Measurements from ENCODE around the gene SERF1B.
"Not testable (repeated sequence)": the region's sequence is repeated elsewhere in the genome, so short reads cannot be mapped to it uniquely, and the experiment has no call there.

The SERF1B gene

DNA sequence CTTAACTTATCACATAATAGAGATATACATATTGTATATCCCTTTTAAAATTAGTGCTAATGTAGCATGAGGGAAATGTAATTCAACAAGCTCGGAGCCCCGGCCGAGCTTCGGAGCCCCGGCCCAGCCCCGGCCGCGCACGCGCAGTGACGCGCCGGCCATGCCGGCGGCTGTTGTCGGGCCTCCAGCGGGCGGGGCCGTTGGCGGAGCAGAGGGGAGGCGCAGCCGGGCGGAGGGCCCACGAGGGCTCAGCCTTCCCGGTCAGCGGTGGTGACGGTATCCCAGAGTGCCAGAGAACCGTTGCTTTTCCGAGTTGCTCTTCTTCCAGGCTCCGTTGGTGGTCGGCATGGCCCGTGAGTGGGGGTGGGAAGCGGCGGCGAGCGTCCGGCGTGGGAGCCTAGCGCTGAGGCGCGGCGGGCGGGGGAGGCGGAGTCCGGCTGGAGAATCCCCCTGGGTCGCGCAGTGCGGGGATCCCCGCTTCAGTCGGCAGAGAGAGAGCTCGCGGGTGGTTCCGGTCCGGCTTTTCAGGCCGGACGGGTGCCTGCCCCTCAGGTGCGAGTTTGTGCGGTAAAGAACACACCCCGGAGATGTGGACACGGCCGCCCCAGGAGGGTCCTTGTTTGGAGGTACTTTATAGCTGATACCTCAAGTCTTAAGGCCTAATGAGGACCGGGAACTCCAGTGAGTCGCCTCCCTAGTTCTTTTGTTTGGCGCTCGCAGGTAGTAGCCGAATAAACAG lies at the start of gene SERF1B:
Gene SERF1B (plus strand): TSS at position 146 of the 739 bp plus-strand sequence. CDS start 201 bp downstream, at position 347.
- not testable (repeated sequence) for DNase-seq

DNA sequence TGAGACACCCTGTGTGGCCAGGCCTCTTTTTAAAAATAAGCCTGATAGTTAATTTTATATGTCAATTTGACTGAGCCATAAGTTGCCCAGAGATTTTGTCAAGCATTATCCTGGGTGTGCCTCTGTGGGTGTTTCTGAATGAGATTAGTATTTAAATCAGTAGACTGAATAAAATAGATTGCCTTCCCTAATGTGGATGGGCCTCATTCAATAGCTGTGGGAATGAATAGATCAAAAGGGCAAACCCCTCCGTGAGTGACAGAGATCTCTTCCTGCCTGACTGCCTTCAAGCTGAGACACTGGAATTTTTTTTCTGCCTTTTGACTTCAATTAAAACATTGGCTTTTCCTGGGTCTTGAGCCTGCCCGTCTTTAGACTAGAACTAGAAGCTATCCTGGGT lies 33.3 kb upstream of the SERF1B start:
- not testable (repeated sequence) for DNase-seq

DNA sequence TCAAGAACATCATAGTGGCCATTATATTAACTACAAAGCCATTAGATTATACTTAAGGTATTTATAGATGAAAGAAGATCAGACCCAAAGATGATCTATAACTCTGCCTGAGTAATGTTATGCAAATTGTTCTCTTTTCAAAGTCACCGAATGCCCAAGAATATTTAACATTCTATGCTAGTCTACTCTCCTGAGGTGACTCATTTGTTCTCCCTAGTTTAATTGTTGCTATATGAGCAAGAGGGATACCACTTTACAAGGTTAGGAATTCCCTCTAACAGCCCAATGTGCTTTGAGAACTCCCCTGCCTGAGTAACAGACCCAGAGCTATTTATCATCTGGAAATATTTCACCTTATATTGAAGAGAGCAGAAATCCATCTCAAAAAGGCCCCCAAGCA lies 29.5 kb upstream of the SERF1B start:
- DNase-seq: not testable (repeated sequence)

DNA sequence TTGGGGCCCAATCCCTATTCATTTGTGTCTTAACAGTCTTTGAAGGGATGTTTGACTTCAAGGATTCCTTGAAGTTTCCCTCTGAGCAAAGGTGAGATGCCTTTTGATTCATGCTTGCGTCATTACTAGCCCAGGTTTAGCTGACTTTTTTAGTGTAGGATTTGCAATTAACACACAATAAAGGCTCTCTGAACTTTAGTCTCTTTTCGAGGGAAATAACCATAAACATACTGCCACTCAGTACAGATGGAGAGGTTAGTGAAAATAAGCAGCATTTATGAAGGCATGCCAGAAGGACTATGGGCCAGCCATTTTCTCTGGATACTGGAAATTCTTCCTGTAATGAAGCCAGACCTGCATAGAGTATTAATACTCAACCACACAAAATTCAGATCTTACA lies 4.4 kb upstream of the SERF1B start:
- DNase-seq: not testable (repeated sequence)

DNA sequence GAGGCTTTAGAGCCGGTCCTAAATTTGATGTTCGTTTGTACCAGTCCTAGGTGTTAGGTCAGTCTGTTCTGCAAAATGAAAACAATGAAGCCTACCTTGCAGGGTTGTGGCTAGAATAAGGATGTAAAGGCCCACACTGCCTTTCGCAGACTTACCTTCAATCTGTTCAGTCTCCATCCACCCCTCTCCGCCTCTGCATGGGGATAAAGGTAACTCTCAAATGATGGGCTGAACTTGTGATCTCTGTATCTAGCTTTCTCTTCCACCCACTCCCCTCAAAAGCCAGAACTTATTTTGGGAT lies 744 bp downstream of the SERF1B start:
- not testable (repeated sequence) for DNase-seq

DNA sequence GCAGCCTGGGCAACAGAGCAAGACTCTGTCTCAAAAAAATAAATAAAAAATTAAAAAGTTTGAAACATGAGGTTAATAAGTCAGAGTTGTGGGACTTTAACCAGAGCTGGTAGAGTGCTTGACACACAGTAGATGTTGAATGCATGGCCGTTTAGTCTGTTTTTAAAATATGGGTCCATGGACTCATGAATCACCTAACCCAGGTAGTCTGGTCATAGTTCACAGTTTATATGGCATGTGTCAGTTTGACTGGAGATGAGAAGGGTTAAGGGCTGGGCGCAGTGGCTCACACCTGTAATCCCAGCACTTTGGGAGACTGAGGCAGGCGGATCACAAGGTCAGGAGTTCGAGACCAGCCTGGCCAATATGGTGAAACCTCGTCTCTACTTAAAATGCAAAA lies 6.2 kb downstream of the SERF1B start:
- DNase-seq: not testable (repeated sequence)

DNA sequence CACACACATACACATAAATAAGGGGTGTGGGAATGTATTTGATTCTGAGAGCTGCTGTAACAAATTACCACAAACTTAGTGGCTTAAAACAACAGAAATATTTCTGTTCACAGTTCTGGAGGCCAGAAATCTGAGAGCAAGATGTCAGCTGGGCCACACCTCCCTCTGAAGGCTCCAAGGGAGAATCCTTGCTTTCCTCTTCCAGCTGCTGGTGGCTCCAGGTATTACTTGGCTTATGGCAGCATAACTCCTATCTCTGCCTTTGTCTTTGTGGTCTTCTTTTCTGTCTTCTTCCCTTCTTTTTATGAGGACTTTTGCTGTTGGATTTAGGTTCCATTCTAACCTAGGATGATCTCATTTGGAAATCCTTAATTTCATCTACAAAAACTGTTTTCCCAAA lies 16.4 kb downstream of the SERF1B start:
- DNase-seq: not testable (repeated sequence)

DNA sequence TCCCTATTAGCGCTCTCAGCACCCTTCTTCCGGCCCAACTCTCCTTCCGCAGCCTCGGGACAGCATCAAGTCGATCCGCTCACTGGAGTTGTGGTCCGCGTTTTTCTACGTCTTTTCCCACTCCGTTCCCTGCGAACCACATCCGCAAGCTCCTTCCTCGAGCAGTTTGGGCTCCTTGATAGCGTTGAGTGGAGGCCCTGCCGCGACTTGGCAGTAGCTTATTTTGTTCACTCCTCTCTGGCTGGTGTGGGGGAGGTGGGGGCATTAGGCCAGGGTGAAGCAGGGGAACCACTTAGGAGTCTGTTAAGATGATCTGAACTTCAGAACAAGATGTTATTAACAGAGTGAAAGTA lies 24.7 kb downstream of the SERF1B start:
- not testable (repeated sequence) for DNase-seq

DNA sequence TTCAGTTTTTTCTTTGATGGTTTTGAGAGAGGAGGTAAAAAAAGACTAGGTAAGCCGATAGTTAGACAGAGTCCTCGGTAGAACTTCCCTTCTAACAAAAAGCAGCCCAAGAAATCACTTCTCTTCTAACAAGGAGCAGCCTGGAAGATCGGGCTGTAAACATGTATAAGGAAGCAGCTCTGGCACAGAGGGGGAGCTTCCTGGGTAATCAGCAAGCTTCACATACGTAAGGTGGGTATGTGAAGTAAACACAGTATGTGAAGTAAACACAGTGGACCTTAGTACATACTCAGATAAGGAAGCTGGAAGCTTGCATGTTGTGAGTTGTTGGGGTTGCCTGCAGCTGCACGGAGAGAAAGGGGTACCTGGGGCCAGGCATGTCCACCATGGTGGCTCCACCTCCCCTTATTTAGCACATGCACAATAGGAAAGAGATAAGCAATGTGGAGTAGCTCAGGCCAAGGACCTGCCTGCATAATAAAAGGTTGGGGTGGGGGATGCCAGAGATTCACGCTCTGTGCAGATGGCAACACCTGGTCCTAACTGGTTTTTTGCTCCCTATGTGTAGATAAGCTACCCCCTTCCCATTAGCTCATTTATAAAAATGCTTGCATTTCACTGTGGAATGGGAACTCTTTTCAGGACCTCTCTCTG lies 31.4 kb downstream of the SERF1B start:
- not testable (repeated sequence) for DNase-seq

DNA sequence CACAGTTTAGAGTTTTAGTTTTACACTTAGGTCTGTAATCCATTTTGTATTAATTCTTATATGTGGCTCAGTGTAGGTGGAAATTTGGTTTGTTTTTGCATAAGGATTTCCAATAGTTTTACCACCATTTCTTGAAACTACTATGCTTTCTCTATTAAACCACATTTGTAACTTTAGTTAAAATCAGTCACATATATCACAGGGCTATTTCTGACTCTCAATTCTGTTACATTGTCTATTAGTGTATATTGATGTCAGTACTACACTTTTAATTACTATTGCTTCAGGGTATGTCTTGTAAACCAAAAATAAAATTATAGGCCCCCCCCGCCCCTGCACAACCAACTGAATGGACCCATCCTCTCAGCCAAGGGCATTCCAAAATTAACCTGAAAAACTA lies 32.1 kb downstream of the SERF1B start:
- not testable (repeated sequence) for DNase-seq

DNA sequence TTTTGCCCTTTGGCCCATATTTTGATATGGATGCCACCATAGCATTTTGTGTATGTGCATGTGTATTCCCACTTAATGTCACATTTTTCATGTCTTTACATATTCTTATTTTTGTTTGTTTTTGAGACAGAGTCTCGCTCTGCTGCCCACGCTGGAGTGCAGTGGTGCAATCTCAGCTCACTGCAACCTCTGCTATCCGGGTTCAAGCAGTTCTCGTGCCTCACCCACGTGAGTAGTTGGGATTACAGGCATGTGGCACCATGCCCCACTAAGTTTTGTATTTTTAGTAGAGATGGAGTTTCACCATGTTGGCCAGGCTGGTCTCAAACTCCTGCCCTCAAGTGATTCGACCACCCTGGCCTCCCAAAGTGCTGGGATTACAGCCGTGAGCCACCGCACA lies 52.6 kb downstream of the SERF1B start:
- DNase-seq: not testable (repeated sequence)

DNA sequence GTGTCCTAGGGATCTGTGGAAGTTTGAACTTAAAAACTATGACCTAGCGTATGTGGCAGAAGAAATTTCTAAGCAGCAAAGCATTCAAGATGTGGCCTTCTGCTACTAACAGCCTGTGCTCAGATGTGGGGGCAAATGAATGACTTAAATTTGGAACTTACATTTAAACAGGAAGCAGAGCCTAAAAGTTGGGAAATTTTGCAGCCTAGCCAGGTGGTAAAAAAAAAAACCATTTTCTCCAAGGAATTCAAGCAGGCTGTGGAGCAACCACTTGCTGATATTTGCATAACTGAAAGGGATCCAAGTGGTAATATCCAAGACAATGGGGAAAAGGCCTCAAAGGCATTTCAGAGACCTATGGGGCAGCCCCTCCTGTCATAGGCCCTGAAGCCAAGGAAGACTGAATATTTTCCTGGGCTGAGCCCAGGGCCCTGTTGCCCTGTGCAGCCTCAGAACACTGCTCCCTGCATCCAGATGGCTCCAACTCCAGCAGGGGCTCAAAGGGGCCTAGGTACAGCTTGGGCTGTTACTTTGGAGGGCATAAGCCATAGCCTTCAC lies 63.9 kb downstream of the SERF1B start:
- DNase-seq: not testable (repeated sequence)

DNA sequence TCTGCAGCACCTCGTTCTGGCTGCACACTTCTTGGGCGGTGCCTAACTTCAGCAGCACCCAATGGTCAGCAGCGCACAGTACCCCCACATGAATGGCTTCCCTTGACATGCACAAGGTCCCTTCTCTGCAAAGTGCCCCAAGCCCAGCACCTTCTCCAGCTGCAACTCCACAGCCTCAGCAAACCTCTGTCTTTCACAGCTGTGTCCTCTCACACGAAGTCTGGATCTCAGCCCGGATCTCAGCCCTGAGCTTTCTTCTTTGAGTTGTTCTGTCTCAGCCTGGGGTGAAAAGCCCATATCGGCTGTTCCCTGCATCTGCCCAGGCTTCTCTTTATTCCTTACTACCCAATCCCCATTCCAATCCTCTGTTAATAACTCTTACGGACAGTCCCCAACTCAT lies 66.7 kb downstream of the SERF1B start:
- DNase-seq: not testable (repeated sequence)

Data from CD4-positive, alpha-beta T cell treated with Interleukin-12 subunit alpha and Interleukin-12 subunit beta, for 1 hour (primary cell).